B cell (primary cell): Measurements from ENCODE around the gene MPIG6B. TPM values are rescaled to one million over a fixed set of nuclear protein-coding genes. Genes with fewer than 3 reads are reported as not detected.

Experiments used
- ATAC-seq: fragments of 200-7000 bp; cut with Tn5 transposase; one replicate; pipeline ENCODE4 v1.10.0; 2021; ENCODE audit warnings: low read depth, mild to moderate bottlenecking, moderate number of reproducible peaks, moderate library complexity
- CTCF ChIA-PET: fragments of 350-600 bp; sonication (Branson Sonifier 250); formaldehyde crosslinking; loops from one replicate; lab custom pipeline; 2021; ENCODE audit warnings: antibody characterized with exemption, inconsistent platforms; lab: Charles Lee
- POLR2A ChIA-PET: fragments of 350-600 bp; sonication (Branson Sonifier 250); formaldehyde crosslinking; loops from one replicate; lab custom pipeline; 2021; ENCODE audit warnings: antibody characterized with exemption; lab: Charles Lee
- DNase-seq: peaks from one replicate; pipeline ENCODE4 v3.0.0; 2013
- H2AFZ ChIP-seq: 2 replicates; pipeline ENCODE4 v1.6.1; 2012; ENCODE audit warnings: mild to moderate bottlenecking, low read depth, low read length; ENCODE audit not compliant: insufficient read depth, poor library complexity, severe bottlenecking
- H3K27ac ChIP-seq, 2 donors: 1 replicate in 1 of 2; 2 replicates in 1 of 2; pipeline ENCODE4 v1.5.1; 2012 to 2013; ENCODE audit warnings: low read length in 2 of 2, mild to moderate bottlenecking in 2 of 2, moderate library complexity in 1 of 2
- H3K27me3 ChIP-seq, 4 experiments: fragments of 200-600 bp in 1 of 4; sonication (generic) in 1 of 4; replicated peaks in 1 of 4; 1 replicate in 2 of 4; 2 replicates in 2 of 4; pipeline versions ENCODE4 v1.6.1 to v1.7.0; 2013 to 2016; ENCODE audit warnings: low read length in 3 of 4, mild to moderate bottlenecking in 2 of 4, mixed read lengths in 1 of 4, moderate library complexity in 1 of 4; ENCODE audit not compliant: insufficient read depth in 4 of 4, control insufficient read depth in 3 of 4; ENCODE audit errors: control extremely low read depth in 1 of 4
- H3K36me3 ChIP-seq, 2 experiments: replicated peaks in 1 of 2; 1 replicate in 1 of 2; 2 replicates in 1 of 2; pipeline versions ENCODE4 v1.6.1 to v1.7.1; 2013; ENCODE audit warnings: low read length in 1 of 2; ENCODE audit not compliant: insufficient read depth in 2 of 2, control insufficient read depth in 1 of 2; ENCODE audit errors: control extremely low read depth in 1 of 2, extremely low read depth in 1 of 2
- H3K4me1 ChIP-seq, 2 donors: fragments of 200-600 bp in 1 of 2; sonication (generic) in 1 of 2; 1 replicate in 1 of 2; 2 replicates in 1 of 2; pipeline versions ENCODE4 v1.5.1 to v1.6.1; 2013 to 2017; ENCODE audit warnings: low read length in 2 of 2; ENCODE audit not compliant: control insufficient read depth in 2 of 2, insufficient read depth in 2 of 2
- H3K4me2 ChIP-seq: replicated peaks from 2 replicates; pipeline ENCODE3; 2012; ENCODE audit warnings: mild to moderate bottlenecking, low read depth, low read length; ENCODE audit not compliant: poor library complexity, severe bottlenecking
- H3K4me3 ChIP-seq, 5 experiments: fragments of 200-600 bp in 1 of 5; sonication (generic) in 1 of 5; 1 replicate in 3 of 5; 2 replicates in 2 of 5; pipeline versions ENCODE4 v1.5.1 to v1.7.0; 2011 to 2016; ENCODE audit warnings: low read length in 4 of 5, mild to moderate bottlenecking in 4 of 5, low read depth in 2 of 5, control low read depth in 1 of 5, moderate library complexity in 1 of 5; ENCODE audit not compliant: insufficient read depth in 1 of 5; ENCODE audit errors: control extremely low read depth in 1 of 5, extremely low read depth in 1 of 5
- H3K79me2 ChIP-seq: fragments of 200-600 bp; sonication (generic); one replicate; pipeline ENCODE4 v1.6.0; 2016; ENCODE audit warnings: low read length; ENCODE audit not compliant: control insufficient read depth, insufficient read depth
- H3K9ac ChIP-seq: fragments of 200-600 bp; sonication (generic); 2 replicates; pipeline ENCODE4 v1.6.1; 2017; ENCODE audit warnings: mild to moderate bottlenecking, low read length, moderate library complexity
- H3K9me3 ChIP-seq, 3 donors: one replicate each; pipeline versions ENCODE4 v1.6.1 to v1.7.1; 2013; ENCODE audit warnings: low read length in 2 of 3; ENCODE audit not compliant: control insufficient read depth in 2 of 3, insufficient read depth in 1 of 3; ENCODE audit errors: control extremely low read depth in 1 of 3
- H4K20me1 ChIP-seq: 2 replicates; pipeline ENCODE4 v1.6.0; 2012; ENCODE audit warnings: mild to moderate bottlenecking, low read length; ENCODE audit not compliant: insufficient read depth, control insufficient read depth, poor library complexity, severe bottlenecking
- H3K27ac Mint-ChIP-seq: one replicate; pipeline ENCODE4 v1.8.0; 2021; ENCODE audit warnings: mixed read lengths
- H3K27me3 Mint-ChIP-seq: one replicate; pipeline ENCODE4 v1.8.0; 2021; ENCODE audit warnings: mixed read lengths
- H3K4me1 Mint-ChIP-seq: one replicate; pipeline ENCODE4 v1.8.0; 2021; ENCODE audit warnings: mixed read lengths
- H3K4me3 Mint-ChIP-seq: one replicate; pipeline ENCODE4 v1.8.0; 2021; ENCODE audit warnings: mixed read lengths
- H3K9me3 Mint-ChIP-seq: one replicate; pipeline ENCODE4 v1.8.0; 2022; ENCODE audit warnings: mixed read lengths; ENCODE audit not compliant: insufficient read depth
- CTCF ChIP-seq: fragments of 200-600 bp; IDR thresholded peaks from one replicate; pipeline ENCODE4 v1.8.0; 2022; ENCODE audit warnings: antibody characterized with exemption, mild to moderate bottlenecking
- EZH2 ChIP-seq: IDR thresholded peaks from 2 replicates; pipeline ENCODE4 v1.6.1; 2012; ENCODE audit warnings: borderline replicate concordance, low read depth, mild to moderate bottlenecking, moderate library complexity, low read length; ENCODE audit not compliant: insufficient read depth, poor library complexity, severe bottlenecking
- WGBS: methylation state at CpG from one replicate; pipeline ENCODE4 v1.1.5; 2013; ENCODE audit warnings: missing lambda C conversion rate; ENCODE audit not compliant: insufficient coverage; 5-methylcytosine and 5-hydroxymethylcytosine counted together
- intact Hi-C: fragments of 100-400 bp; cut with micrococcal nuclease; formaldehyde crosslinking; loops from one replicate; pipeline ENCODE4 v1.10.0; 2022
- polyA minus RNA-seq: library from RNA; depleted of rRNA, polyadenylated mRNA; stranded (reverse); fragments of >200 nt; gene quantifications from 2 replicates; pipeline ENCODE4 v1.2.3, GENCODE V29; 2012
- polyA plus RNA-seq: library from polyadenylated mRNA; depleted of rRNA; stranded (reverse); fragments of >200 nt; gene quantifications from 2 replicates; pipeline ENCODE4 v1.2.3, GENCODE V29; 2012
- total RNA-seq, 2 donors: library from RNA; stranded (reverse); fragments of 120-200 nt in 1 of 2; gene quantifications; 1 replicate in 1 of 2; 2 replicates in 1 of 2; pipeline versions ENCODE4 v1.2.3 to v1.2.4, GENCODE V29; 2013 to 2022

The MPIG6B gene
- total RNA-seq (0.24 and 0.54 TPM in 2 replicates), polyA plus RNA-seq (1.6 and 4.8 TPM in 2 replicates), polyA minus RNA-seq (3.2 and 5.1 TPM in 2 replicates)
- total RNA-seq (2013), result 1.9 TPM

DNA sequence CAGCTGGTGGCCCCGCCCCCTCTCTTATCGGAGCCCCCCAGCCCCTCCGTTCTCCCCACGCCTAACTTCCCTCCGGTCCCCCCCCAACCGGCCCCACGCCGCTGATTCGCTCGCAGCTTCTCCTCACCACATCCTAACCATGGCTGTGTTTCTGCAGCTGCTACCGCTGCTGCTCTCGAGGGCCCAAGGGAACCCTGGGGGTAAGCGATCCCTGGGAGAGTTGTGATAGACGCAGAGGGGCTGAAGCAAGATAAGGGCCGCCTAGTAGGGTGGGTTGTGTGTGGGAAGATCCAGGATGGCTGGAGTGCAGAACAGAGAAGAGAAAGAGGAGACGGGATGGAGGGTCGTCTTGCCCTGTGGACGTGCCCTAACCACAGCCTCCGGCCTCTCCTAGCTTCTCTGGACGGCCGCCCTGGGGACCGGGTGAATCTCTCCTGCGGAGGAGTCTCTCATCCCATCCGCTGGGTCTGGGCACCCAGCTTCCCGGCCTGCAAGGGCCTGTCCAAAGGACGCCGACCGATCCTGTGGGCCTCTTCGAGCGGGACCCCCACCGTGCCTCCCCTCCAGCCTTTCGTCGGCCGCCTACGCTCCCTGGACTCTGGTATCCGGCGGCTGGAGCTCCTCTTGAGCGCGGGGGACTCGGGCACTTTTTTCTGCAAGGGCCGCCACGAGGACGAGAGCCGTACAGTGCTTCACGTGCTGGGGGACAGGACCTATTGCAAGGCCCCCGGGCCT lies at the start of gene MPIG6B:
Gene MPIG6B, plus strand, starts transcription at position 129 of the 735 bp plus-strand sequence. Its CDS starts 11 bp downstream, at position 140.
- H3K9me3 Mint-ChIP-seq, result no peaks in the 10 kb centered on the region
- Histone ChIP-seq H2AFZ (peak within 1 kb of the TSS; percentile 64), H3K4me3 (peak within 1 kb of the TSS in 2 of 5 experiments; percentile 8 to 12), H3K4me1 (peaks cover 31 to 39% of the 10 kb centered on the region in 2 donors), H4K20me1 (no peaks in the 10 kb centered on the region), H3K36me3 (peaks cover 0 to 18% of the 10 kb centered on the region in 2 experiments), H3K9me3 (no peaks in the 10 kb centered on the region), H3K27me3 (no peaks in the 10 kb centered on the region), H3K79me2 (peaks cover 5% of the 10 kb centered on the region), H3K9ac (no peak within 1 kb of the TSS), H3K4me2 (peak within 1 kb of the TSS; percentile 58), H3K27ac (peak within 1 kb of the TSS in 1 of 2 donors; percentile 27)
- TF ChIP-seq CTCF (no peak), EZH2 (no peak)
- peak within 1 kb of the TSS; percentile 53 for H3K27ac Mint-ChIP-seq
- WGBS, result 51% methylated on average over 36 of the region's 46 CpGs
- intact Hi-C loops, result no loop called here
- DNase-seq, result no peak
- peak within 1 kb of the TSS; percentile 2 for H3K4me3 Mint-ChIP-seq
- CTCF ChIA-PET, result interaction anchor here (0.9 to 1.1 kb wide), 2 partner anchors 15 to 39 kb away, joined by 3 to 6 read pairs; no protein-coding TSS in a partner anchor
- peaks cover 46% of the 10 kb centered on the region for H3K4me1 Mint-ChIP-seq
- no peak for ATAC-seq
- POLR2A ChIA-PET, result interaction anchor here (0.5 to 1.5 kb wide), 3 partner anchors 29 to 162 kb away, joined by 4 to 8 read pairs (median 8); no protein-coding TSS in a partner anchor
- no peaks in the 10 kb centered on the region for H3K27me3 Mint-ChIP-seq
